Daoy (cell line): ENCODE results near the gene CCS. TPM values are rescaled to one million over a fixed set of nuclear protein-coding genes. Genes with fewer than 3 reads are reported as not detected.

Experiments
- total RNA-seq: library from RNA; depleted of rRNA; stranded (reverse); fragments of >200 nt; shearing (Covaris generic); gene quantifications from 2 replicates; pipeline ENCODE4 v1.2.3, GENCODE V29; 2014; rRNA removed

CCS gene
- total RNA-seq, 1 experiment from 2014 or later: 15.0 TPM

Other genes with a start within 250 kb of the CCS start
- 111 and 124 TPM in 2 replicates for gene BRMS1, start 248.1 kb upstream of the CCS start, total RNA-seq
- 30.0 and 34.5 TPM in 2 replicates for gene B4GAT1, start 245.6 kb upstream of the CCS start, total RNA-seq
- gene SLC29A2, start 221.4 kb upstream of the CCS start, total RNA-seq: 0.48 and 0.86 TPM in 2 replicates
- 0.11 TPM in 1 of 2 replicates, not detected in the other for gene NPAS4, start 172.2 kb upstream of the CCS start, total RNA-seq
- 107 and 157 TPM in 2 replicates for gene MRPL11, start 154.3 kb upstream of the CCS start, total RNA-seq
- 1.8 and 2.1 TPM in 2 replicates for gene PELI3, start 126.3 kb upstream of the CCS start, total RNA-seq
- 77.5 and 84.0 TPM in 2 replicates for gene DPP3, start 112.8 kb upstream of the CCS start, total RNA-seq
- 3.9 and 15.7 TPM in 2 replicates for gene BBS1, start 82.5 kb upstream of the CCS start, total RNA-seq
- 8.7 and 10.6 TPM in 2 replicates for gene ZDHHC24, start 47.1 kb upstream of the CCS start, total RNA-seq
- gene ACTN3, start 46.3 kb upstream of the CCS start, total RNA-seq: not detected in 2 replicates
- 7.5 and 9.5 TPM in 2 replicates for gene CTSF, start 24.6 kb upstream of the CCS start, total RNA-seq
- 0.27 TPM in 1 of 2 replicates, not detected in the other for gene CCDC87, start 122 bp upstream of the CCS start, total RNA-seq
- 37.5 and 45.5 TPM in 2 replicates for gene RBM14, start 23.4 kb downstream of the CCS start, total RNA-seq
- 87.1 and 107 TPM in 2 replicates for gene RBM4, start 45.5 kb downstream of the CCS start, total RNA-seq
- gene RBM4B, start 84.7 kb downstream of the CCS start, total RNA-seq: 12.7 and 12.9 TPM in 2 replicates
- gene SPTBN2, start 136.0 kb downstream of the CCS start, total RNA-seq: 28.5 and 37.1 TPM in 2 replicates